ENCODE measurements around the gene CDC42BPA. TPM values are rescaled to one million over a fixed set of nuclear protein-coding genes. Genes with fewer than 3 reads are reported as not detected.
A peak's percentile ranks its signal among the peaks of the same experiment; 100 is the strongest.

CDC42BPA gene
- total and polyA plus RNA-seq, 2 donors from 2014 or later, result 11.2 to 60.7 TPM

- peaks cover 0 to 13% (median 2%) of the 10 kb centered on the region in 3 donors for H3K36me3 ChIP-seq (ENCODE audit: control insufficient read depth in 2 of 3, insufficient read depth in 3 of 3, low read length in 3 of 3)
- intact Hi-C loops (cut with DNase I), result no loop called here
- no peaks in the 10 kb centered on the region for H3K27me3 ChIP-seq (ENCODE audit: control insufficient read depth, insufficient read depth, low read length)
- H3K4me1 ChIP-seq (ENCODE audit: control insufficient read depth in 2 of 3, insufficient read depth in 2 of 3, low read depth in 1 of 3, low read length in 3 of 3), result peaks cover 0 to 6% (median 0%) of the 10 kb centered on the region in 3 donors
- no peak for TF ChIP-seq CTCF (IDR thresholded peaks at IDR 0.05; ENCODE audit: borderline replicate concordance, extremely low read depth, insufficient read depth)
- H3K9ac ChIP-seq (ENCODE audit: low read length in 3 of 3), result no peak overlapping the region
- H3K4me3 ChIP-seq (ENCODE audit: low read length in 3 of 3), result no peak overlapping the region
- FAIRE-seq, result no peak
- no peaks in the 10 kb centered on the region for H3K9me3 ChIP-seq (ENCODE audit: control insufficient read depth in 2 of 3, insufficient read depth in 1 of 3, low read length in 3 of 3)
- peak in 2 of 5 donors; percentile 14 to 16 for DNase-seq
- no peak overlapping the region for H3K27ac ChIP-seq (ENCODE audit: low read depth in 2 of 2, low read length in 2 of 2)
Observed at GRCh38 chr1:227093309-227093708, 225.0 kb downstream of the CDC42BPA start.

- Histone ChIP-seq H3K9me3 (ENCODE audit: control insufficient read depth in 2 of 3, insufficient read depth in 1 of 3, low read length in 3 of 3) (no peaks in the 10 kb centered on the region), H3K4me3 (ENCODE audit: low read length in 3 of 3) (no peak overlapping the region), H3K27me3 (ENCODE audit: control insufficient read depth, insufficient read depth, low read length) (no peaks in the 10 kb centered on the region), H3K9ac (ENCODE audit: low read length in 3 of 3) (no peak overlapping the region), H3K27ac (ENCODE audit: low read depth in 2 of 2, low read length in 2 of 2) (no peak overlapping the region), H3K36me3 (ENCODE audit: control insufficient read depth in 2 of 3, insufficient read depth in 3 of 3, low read length in 3 of 3) (peaks cover 0 to 13% (median 2%) of the 10 kb centered on the region in 3 donors), H3K4me1 (ENCODE audit: control insufficient read depth in 2 of 3, insufficient read depth in 2 of 3, low read depth in 1 of 3, low read length in 3 of 3) (peaks cover 0 to 6% (median 0%) of the 10 kb centered on the region in 3 donors)
- intact Hi-C loops (cut with DNase I), result no loop called here
- DNase-seq (no peak), FAIRE-seq (no peak)
- TF ChIP-seq CTCF (IDR thresholded peaks at IDR 0.05; ENCODE audit: borderline replicate concordance, extremely low read depth, insufficient read depth), result no peak
Observed at GRCh38 chr1:227092069-227092468, 226.2 kb downstream of the CDC42BPA start.

- FAIRE-seq (no peak), DNase-seq (no peak)
- Histone ChIP-seq H3K9me3 (ENCODE audit: control insufficient read depth in 2 of 3, insufficient read depth in 1 of 3, low read length in 3 of 3) (no peaks in the 10 kb centered on the region), H3K27ac (ENCODE audit: low read depth in 2 of 2, low read length in 2 of 2) (no peak overlapping the region), H3K27me3 (ENCODE audit: control insufficient read depth, insufficient read depth, low read length) (no peaks in the 10 kb centered on the region), H3K9ac (ENCODE audit: low read length in 3 of 3) (no peak overlapping the region), H3K36me3 (ENCODE audit: control insufficient read depth in 2 of 3, insufficient read depth in 3 of 3, low read length in 3 of 3) (peaks cover 0 to 12% (median 2%) of the 10 kb centered on the region in 3 donors), H3K4me3 (ENCODE audit: low read length in 3 of 3) (no peak overlapping the region), H3K4me1 (ENCODE audit: control insufficient read depth in 2 of 3, insufficient read depth in 2 of 3, low read depth in 1 of 3, low read length in 3 of 3) (no peaks in the 10 kb centered on the region)
- no peak for TF ChIP-seq CTCF (IDR thresholded peaks at IDR 0.05; ENCODE audit: borderline replicate concordance, extremely low read depth, insufficient read depth)
- intact Hi-C loops (cut with DNase I), result no loop called here
Observed at GRCh38 chr1:227086636-227087035, 231.7 kb downstream of the CDC42BPA start.
